Measurements from ENCODE around the gene SIGLEC1.

DNA sequence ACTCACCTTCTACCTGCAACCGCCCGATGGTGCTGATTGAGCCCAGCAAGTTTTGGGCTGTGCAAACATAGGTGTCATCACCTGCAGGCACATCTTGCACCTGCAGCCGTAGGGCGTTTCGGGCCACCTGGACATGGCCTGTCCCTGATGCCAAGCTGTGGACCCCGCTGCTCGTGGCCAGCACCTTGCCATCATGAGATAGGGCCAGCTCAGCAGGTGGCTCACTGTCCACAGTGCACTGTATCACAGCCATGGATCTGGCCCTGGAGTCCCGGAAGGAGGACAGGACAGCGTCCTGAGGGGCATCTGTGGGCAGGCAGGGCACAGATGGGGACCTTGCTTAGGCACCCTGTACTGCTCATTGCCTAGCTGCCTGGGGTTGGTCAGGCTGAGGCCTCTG lies 20.5 kb downstream of the SIGLEC1 start:
- TF ChIP-seq GATA3 (IDR thresholded peaks at IDR 0.05; ENCODE audit: low read depth, low read length) (no peak), GATA2 (IDR thresholded peaks at IDR 0.05; ENCODE audit: low read depth, low read length) (no peak)

All from SH-SY5Y (cell line).